SU-DHL-6 (cell line): Measurements from ENCODE around the gene ACKR3.

Experiments
- H2AFZ ChIP-seq: fragments of 200-600 bp; sonication (generic); 2 replicates; pipeline ENCODE4 v1.6.1; 2014; ENCODE audit warnings: low read depth, mild to moderate bottlenecking, moderate library complexity, mixed read lengths, antibody characterized with exemption, low read length; ENCODE audit not compliant: severe bottlenecking
- H3F3A ChIP-seq: fragments of 200-600 bp; shearing (Covaris generic); 2 replicates; pipeline ENCODE4 v1.6.0; 2016; ENCODE audit warnings: antibody characterized with exemption, mild to moderate bottlenecking; ENCODE audit not compliant: insufficient read depth
- H3K27ac ChIP-seq: fragments of 200-600 bp; sonication (generic); 2 replicates; pipeline ENCODE4 v1.5.1; 2016; ENCODE audit warnings: low read depth, mild to moderate bottlenecking, low read length, moderate library complexity, mixed read lengths
- H3K27me3 ChIP-seq: fragments of 200-600 bp; sonication (generic), shearing (Covaris generic); 2 replicates; pipeline ENCODE4 v1.6.0; 2014; ENCODE audit warnings: mild to moderate bottlenecking, low read length
- H3K36me3 ChIP-seq: fragments of 200-600 bp; sonication (generic); 2 replicates; pipeline ENCODE4 v1.6.1; 2014; ENCODE audit warnings: mild to moderate bottlenecking, low read length, mixed read lengths
- H3K4me2 ChIP-seq: fragments of 300-600, 200-600 bp; shearing (Covaris generic), sonication (generic); 2 replicates; pipeline ENCODE4 v1.6.0; 2014; ENCODE audit warnings: low read length, low read depth, mild to moderate bottlenecking; ENCODE audit not compliant: poor library complexity, severe bottlenecking
- H3K4me3 ChIP-seq: fragments of 200-600 bp; sonication (generic); 2 replicates; pipeline ENCODE4 v1.5.1; 2014; ENCODE audit warnings: antibody characterized with exemption, low read length, mild to moderate bottlenecking, mixed read lengths; ENCODE audit not compliant: insufficient read depth, poor library complexity, severe bottlenecking
- H3K79me2 ChIP-seq: fragments of 200-600 bp; sonication (generic); 2 replicates; pipeline ENCODE4 v1.6.1; 2014; ENCODE audit warnings: mild to moderate bottlenecking, low read length, moderate library complexity; ENCODE audit not compliant: insufficient read depth
- H3K9ac ChIP-seq: fragments of 200-600 bp; sonication (generic); 2 replicates; pipeline ENCODE4 v1.7.0; 2014; ENCODE audit warnings: mild to moderate bottlenecking, low read length
- H3K9me2 ChIP-seq: fragments of 200-600 bp; sonication (generic); replicated peaks from 2 replicates; pipeline ENCODE4 v1.6.1; 2014; ENCODE audit warnings: low read length; ENCODE audit not compliant: insufficient read depth
- H3K9me3 ChIP-seq: fragments of 200-600 bp; sonication (generic); 2 replicates; pipeline ENCODE4 v1.6.1; 2014; ENCODE audit warnings: low read length, mixed read lengths; ENCODE audit not compliant: insufficient read depth
- H4K20me1 ChIP-seq: fragments of 200-600 bp; sonication (generic); 2 replicates; pipeline ENCODE4 v1.6.1; 2014; ENCODE audit warnings: low read depth, mild to moderate bottlenecking, antibody characterized with exemption, low read length, moderate library complexity, mixed read lengths
- EZH2phosphoT487 ChIP-seq: fragments of 200-600 bp; sonication (generic), shearing (Covaris generic); conservative IDR thresholded peaks from 2 replicates; pipeline ENCODE4 v1.6.1; 2018; ENCODE audit warnings: mild to moderate bottlenecking, antibody characterized with exemption, low read length, moderate library complexity, mixed read lengths
- TF ChIP-seq, protein P1 (sequence below): fragments of 200-600 bp; sonication (generic); IDR thresholded peaks from one replicate; pipeline ENCODE4 v1.5.1; 2017; ENCODE audit warnings: antibody characterized with exemption, mild to moderate bottlenecking, low read length, moderate library complexity; ENCODE audit not compliant: insufficient read depth, poor library complexity, severe bottlenecking

The ACKR3 gene

DNA sequence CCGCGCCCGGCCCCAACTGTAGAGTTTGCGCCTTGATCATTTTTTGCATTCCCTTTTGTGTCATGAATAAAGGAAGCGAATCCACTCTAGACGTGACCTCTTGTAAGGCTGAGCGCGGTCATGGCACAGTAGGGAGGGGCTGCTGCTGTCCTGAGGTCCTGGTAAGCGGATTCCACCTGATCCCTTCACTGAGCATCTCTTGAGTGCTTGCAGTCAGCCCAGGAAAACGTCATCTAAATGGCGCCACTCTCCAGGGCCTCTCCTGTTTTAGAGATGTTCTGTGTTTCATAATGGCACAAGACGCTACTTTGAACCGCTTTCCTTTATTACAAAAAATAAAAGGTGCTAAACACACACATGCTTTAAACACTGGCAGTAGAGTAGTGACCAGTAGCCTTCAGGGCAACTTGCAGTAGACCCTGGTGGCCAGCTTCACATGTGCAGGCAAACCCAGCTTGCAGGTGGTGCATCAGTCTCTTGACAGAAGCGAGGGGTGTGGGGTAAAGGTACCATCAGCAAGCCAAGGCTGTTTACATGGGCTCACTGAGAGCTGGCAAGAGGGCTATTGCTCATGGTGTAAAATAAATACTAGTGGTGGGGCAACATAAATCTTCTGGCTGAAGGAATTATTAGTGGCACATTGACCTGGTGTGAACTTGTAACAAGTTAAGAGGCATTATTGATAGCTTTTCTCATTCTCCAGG, 43.0 kb upstream of the ACKR3 start:
- Histone ChIP-seq H3K27ac (no peak overlapping the region), H3K9ac (no peak overlapping the region), H2AFZ (no peak overlapping the region), H3K9me2 (no peaks in the 10 kb centered on the region), H3K4me2 (no peak overlapping the region), H3K9me3 (no peaks in the 10 kb centered on the region), H3K27me3 (no peaks in the 10 kb centered on the region), H3K79me2 (no peaks in the 10 kb centered on the region), H3K36me3 (no peaks in the 10 kb centered on the region), H3K4me3 (no peak overlapping the region), H4K20me1 (no peaks in the 10 kb centered on the region), H3F3A (no peaks in the 10 kb centered on the region)
- TF ChIP-seq EZH2phosphoT487 = no peak
- TF ChIP-seq, protein P1, sequence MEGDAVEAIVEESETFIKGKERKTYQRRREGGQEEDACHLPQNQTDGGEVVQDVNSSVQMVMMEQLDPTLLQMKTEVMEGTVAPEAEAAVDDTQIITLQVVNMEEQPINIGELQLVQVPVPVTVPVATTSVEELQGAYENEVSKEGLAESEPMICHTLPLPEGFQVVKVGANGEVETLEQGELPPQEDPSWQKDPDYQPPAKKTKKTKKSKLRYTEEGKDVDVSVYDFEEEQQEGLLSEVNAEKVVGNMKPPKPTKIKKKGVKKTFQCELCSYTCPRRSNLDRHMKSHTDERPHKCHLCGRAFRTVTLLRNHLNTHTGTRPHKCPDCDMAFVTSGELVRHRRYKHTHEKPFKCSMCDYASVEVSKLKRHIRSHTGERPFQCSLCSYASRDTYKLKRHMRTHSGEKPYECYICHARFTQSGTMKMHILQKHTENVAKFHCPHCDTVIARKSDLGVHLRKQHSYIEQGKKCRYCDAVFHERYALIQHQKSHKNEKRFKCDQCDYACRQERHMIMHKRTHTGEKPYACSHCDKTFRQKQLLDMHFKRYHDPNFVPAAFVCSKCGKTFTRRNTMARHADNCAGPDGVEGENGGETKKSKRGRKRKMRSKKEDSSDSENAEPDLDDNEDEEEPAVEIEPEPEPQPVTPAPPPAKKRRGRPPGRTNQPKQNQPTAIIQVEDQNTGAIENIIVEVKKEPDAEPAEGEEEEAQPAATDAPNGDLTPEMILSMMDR = no peak

DNA sequence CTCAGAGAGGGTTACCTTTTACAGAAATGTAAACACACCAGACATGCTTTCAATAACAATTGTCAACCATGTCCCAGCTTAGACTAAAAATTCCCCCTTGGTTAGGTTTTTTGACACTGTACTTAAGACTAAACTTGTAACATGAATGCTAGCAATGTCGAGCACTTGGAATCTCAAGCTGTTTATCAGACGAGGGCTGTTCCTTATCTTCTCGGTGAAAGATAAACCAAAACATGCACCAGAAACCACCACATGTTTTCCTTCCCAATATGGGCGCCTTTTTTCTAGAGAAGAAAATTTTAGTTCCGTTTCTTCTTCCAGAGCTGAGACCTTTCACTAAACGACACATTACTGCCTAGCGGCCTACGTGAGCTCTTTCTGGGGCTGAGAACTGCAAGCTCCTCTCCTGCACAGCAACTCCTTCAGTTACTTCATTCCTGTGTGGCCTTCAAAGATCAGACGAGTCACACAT, 42.4 kb upstream of the ACKR3 start:
- no peaks in the 10 kb centered on the region for H3K79me2 ChIP-seq
- H3K36me3 ChIP-seq = no peaks in the 10 kb centered on the region
- no peak overlapping the region for H3K4me3 ChIP-seq
- no peaks in the 10 kb centered on the region for H3F3A ChIP-seq
- H4K20me1 ChIP-seq = no peaks in the 10 kb centered on the region
- no peaks in the 10 kb centered on the region for H3K9me3 ChIP-seq
- no peak overlapping the region for H3K4me2 ChIP-seq
- H3K27me3 ChIP-seq = no peaks in the 10 kb centered on the region
- H3K9ac ChIP-seq = no peak overlapping the region
- no peak overlapping the region for H3K27ac ChIP-seq
- no peak overlapping the region for H2AFZ ChIP-seq
- no peaks in the 10 kb centered on the region for H3K9me2 ChIP-seq
- TF ChIP-seq, protein P1 = no peak
- no peak for TF ChIP-seq EZH2phosphoT487

DNA sequence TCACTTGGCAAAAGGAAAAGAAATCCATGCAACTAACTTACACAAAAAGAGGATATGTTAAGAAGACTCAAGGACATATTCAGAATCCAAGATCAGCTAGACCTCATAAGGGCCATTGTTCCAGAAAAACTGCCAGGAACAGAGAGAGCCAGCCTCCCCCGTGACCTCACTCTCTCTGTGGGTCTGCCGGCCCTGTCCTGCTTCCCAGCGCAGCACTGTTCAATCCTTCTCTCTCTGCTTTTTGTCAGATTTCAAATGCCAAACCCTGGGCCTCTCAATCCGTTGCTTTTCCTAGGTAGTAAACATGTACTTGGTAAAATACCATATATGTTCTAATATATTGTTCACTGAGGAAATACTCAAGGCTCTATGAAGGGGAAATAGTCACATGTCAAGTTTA, 40.0 kb upstream of the ACKR3 start:
- Histone ChIP-seq H3K4me3 (no peak overlapping the region), H3F3A (no peaks in the 10 kb centered on the region), H2AFZ (no peak overlapping the region), H3K9ac (no peak overlapping the region), H3K27ac (no peak overlapping the region), H3K36me3 (no peaks in the 10 kb centered on the region), H4K20me1 (no peaks in the 10 kb centered on the region), H3K9me3 (no peaks in the 10 kb centered on the region), H3K79me2 (no peaks in the 10 kb centered on the region), H3K4me2 (no peak overlapping the region), H3K9me2 (no peaks in the 10 kb centered on the region), H3K27me3 (no peaks in the 10 kb centered on the region)
- no peak for TF ChIP-seq EZH2phosphoT487
- TF ChIP-seq, protein P1 = no peak
